ENCODE results near the gene NEDD8.
"Not testable (repeated sequence)": the region's sequence is repeated elsewhere in the genome, so short reads cannot be mapped to it uniquely, and the experiment has no call there.

Gene NEDD8

DNA sequence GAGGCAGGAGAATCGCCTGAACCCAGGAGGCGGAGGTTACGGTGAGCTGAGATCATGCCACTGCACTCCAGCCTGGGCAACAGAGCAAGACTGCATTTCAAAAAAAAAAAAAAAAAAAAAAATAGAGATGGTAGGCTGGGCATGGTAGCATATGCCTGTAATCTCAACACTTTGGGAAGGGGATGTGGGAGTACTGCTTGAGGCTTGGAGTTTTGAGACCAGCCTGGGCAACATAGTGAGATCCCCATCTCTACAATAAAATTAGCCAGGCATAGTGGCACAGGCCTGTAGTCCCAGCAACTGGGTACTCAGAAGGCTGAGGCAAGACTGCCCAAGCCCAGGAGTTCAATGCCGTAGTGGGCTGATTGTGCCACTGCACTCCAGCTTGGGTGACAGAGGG lies 9.2 kb downstream of the NEDD8 start:
- DNase-seq (ENCODE audit: low spot score), result not testable (repeated sequence)

DNA sequence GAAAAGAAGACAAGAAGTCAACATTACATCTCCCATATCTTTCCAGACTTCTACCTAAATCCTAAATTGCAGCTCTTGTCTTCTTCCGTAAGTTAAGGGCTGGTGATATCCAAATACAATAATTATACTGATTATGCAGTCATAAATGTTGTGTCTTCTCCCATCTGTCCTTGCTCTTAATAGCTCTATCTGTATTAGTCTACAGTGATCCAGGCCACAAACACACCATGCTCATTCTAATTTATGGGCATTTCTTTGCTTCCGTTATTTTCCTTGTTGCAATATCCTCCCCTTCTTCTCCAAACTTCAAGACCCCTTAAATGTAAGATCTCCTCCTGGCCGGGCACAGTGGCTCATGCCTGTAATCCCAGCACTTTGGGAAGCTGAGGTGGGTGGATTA lies 12.6 kb downstream of the NEDD8 start:
- no peak for DNase-seq (ENCODE audit: low spot score)

DNA sequence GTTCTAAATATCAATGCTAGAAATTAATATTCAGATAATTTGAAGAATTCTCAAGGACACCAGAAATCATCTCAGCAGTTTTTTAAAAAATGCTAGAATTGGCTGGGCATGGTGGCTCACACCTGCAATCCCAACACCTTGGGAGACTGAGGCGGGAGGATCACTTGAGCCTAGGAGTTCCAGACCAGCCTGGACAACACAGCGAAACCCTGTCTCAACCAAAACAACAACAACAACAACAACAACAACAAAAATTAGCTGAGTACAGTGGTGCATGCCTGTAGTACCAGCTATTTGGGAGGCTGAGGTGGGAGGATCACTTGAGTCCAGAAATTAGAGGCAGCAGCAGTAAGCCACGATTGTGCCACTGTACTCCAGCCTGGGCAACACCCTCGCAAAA lies 13.1 kb downstream of the NEDD8 start:
- DNase-seq (ENCODE audit: low spot score), result no peak

DNA sequence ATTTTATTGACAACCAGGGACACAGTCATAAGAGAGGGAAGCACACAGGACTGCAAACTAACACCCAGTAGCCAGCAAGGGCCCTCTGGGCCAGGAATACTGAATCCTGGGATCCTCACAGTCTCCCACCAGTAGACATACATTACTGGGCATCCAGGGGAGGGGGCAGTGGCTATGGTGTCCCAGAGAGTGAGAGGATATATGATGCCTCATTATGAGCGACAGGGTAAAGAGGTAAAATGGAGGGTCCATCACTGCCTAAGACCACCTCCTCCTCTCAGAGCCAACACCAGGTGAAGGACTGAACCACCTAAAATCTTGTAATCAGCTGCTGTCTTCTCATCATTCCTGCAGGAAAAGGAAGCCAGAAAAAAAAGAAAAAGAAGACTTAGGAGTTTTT lies 15.3 kb downstream of the NEDD8 start:
- DNase-seq (ENCODE audit: low spot score), result not testable (repeated sequence)

DNA sequence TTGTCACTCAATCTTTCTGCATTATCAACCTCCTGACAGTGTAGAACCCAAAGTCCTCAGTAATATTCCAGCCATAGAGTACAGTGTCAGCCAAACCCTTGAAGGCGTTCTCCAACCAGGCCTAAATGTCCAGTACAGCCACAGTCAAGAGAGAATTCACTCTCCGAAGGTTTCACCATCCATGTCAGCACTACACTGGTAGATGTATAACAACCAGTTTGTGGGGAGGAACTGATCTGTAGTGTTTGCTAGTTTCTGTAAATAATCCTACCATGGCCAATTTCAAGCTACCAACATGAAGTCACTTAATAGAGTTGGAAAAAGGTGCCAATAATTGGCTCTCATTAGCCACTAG lies 15.8 kb downstream of the NEDD8 start:
- no peak for DNase-seq (ENCODE audit: low spot score)

DNA sequence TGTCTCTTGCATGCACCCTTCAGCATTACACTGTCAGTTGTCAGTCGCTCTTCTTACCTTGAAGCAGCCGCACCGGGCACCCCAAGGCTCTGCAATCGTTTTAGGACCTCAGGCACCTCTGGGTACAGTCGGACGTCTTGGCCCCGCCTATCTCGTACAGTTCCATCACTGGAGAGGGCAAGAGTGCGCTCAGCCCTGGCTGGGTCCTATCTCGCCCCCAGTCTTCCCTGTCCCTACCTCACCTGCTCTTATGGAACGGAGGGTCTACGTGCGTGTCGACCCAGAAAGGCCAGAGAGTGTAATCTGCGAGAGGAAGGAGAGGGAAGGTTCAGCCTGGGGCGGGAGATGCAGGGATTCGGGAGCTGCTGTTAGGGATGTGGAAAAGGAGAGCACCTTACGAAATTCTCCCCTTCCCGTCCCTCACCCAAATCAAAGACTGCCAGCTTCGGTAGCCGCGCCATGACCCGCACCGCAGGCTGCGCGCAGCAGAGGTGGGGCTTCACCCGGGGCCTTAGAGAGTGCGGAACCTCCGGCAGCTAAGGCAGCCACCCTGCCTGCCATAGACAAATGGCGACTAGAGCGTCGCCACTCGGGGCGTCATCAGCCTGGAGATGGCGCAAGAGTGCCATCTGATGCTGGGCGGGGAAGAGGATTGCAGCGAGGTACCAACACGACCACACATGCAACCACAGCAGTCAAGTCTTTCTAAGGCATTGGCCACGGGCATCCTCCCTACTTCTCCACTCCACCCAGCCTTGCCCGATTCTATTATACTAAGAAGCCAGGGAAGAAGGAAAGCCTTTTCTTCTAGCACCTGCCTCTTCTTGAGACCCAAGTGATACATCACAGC lies 16.4 kb downstream of the NEDD8 start, which contains the start of gene MDP1:
TSS of gene MDP1 (minus strand) at position 572 of the 850 bp plus-strand sequence. CDS start at position 461, 111 bp downstream.
- peak; percentile 97 for DNase-seq (ENCODE audit: low spot score)

DNA sequence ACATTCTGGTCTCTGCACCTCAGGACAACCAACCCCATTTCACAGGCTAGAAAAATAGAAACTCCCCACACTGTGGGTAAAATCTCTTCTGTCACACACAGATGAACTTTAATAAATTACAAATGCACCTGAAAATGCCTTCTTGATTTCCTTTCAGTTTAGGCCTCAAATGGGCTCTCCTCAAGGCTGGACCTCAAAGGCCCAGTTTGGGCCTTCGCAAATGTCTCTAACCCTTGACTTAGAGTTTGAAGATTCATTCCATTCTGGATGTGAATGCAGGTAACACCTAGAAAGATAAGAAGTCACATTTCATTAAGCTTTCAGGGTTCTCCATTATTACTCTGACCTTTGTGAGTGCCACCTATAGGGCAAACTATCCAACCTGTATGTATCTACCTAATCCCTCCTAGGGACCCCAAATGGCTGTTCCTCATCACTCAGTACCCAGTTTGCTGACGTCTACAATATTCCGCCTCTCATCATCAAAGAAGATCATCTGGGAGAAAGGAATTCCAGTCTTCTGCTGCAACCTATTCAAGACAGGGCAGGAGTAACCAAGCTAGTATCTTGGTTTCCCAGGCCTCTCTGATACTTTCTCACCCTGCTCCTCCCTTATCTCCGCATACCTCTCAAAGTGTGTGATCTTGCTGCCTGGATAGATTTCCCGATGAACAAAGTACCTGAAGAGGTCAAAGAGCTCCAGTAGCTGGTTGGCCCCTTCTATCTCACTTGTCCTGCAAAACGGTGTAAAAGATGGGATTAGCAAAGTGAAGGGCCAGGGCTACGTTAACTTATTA lies 18.1 kb downstream of the NEDD8 start:
- DNase-seq (ENCODE audit: low spot score), result no peak

DNA sequence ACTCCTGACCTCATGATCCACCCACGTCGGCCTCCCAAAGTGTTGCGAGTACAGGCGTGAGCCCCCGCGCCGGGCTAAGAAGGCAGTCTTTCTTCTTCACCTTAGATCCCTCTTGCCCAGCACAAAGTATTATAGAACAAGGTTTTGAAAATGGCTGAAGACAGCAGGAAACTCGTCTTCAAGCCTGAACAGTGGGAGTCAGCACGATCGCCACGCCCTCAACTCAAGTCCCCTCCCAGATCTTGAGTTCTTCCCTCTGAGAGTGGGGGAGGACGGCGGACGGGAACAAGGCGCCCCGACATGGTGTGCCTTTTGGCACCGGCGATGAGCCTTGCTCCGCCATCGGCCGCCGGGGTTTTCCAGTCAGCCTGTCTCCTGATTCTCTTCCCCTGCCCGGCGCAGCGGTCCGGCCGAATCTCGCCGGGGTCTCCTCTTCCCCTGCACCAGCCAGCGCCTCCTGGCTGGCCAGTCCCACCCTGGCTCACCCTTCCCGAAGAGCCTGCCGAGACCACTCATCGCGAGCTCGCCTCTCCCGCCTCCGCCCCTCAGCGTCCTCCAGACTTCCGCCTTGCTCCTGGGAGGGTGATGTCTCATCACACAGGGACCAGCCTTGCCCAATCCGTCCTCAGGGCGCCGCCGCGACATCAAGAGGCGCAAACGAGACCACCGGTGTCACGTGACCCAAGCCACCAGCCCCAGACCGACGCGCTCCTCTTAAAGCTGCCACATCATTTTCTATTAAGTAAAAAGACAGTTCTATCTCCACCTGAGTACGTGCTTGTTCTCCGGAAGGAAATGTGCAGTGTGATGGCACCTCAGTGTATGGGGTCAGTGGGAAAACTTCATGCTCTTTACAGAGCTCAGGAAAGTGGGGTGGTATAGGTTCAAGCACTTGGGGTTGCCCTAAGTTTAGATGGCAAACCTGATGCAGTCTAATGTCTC lies 19.0 kb downstream of the NEDD8 start, which contains the start of gene CHMP4A:
TSS of gene CHMP4A (minus strand) at position 565 of the 942 bp plus-strand sequence. CDS start at position 516, 49 bp downstream.
- DNase-seq (ENCODE audit: low spot score), result peak; percentile 98

DNA sequence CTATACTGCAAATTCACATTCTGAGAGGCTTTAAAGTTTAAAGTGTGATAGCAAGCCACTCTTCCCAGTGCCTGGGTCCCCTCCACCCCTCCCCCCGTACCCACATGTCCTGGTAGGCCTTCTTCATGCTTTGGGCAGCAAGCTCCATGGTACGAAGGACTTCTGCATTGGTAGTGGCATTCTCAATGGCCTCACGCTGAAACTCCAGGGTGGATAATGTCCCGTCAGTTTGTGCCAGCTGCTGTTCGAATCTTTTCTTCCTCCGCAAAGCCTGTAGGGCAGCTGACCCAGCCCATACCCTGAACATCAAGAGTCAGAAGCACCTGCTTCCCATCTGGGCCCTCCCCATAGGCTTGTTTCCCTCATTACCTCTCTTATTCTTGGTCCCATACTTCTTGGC lies 20.9 kb downstream of the NEDD8 start:
- no peak for DNase-seq (ENCODE audit: low spot score)

DNA sequence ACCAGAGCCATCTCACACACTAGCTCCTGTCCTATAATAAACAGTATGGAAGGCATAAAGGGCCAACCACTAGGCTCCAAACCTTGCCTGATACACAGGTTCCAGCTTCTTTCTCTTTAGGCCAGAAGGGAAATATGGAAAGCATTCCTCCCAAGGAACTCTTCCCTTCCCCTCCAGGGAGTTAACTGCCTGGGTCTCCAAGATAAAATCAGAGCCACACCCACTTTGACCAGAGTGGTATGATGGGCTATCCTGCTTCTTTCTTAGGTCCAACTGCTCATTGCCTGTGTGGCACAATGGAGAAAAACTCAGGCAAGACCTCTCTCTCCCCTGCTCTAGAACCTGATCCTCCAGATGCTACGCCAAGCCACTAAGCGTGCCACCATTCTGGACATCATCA lies 24.5 kb downstream of the NEDD8 start:
- DNase-seq (ENCODE audit: low spot score), result no peak

DNA sequence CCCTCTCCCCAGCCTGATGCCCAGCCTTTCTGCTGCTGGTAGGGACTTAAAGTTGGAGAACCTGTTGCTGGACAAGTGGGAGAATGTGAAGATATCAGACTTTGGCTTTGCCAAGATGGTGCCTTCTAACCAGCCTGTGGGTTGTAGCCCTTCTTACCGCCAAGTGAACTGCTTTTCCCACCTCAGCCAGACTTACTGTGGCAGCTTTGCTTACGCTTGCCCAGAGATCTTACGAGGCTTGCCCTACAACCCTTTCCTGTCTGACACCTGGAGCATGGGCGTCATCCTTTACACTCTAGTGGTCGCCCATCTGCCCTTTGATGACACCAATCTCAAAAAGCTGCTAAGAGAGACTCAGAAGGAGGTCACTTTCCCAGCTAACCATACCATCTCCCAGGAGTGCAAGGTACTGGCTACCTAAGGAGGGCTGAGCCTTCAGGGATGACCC lies 25.0 kb downstream of the NEDD8 start:
- no peak for DNase-seq (ENCODE audit: low spot score)

DNA sequence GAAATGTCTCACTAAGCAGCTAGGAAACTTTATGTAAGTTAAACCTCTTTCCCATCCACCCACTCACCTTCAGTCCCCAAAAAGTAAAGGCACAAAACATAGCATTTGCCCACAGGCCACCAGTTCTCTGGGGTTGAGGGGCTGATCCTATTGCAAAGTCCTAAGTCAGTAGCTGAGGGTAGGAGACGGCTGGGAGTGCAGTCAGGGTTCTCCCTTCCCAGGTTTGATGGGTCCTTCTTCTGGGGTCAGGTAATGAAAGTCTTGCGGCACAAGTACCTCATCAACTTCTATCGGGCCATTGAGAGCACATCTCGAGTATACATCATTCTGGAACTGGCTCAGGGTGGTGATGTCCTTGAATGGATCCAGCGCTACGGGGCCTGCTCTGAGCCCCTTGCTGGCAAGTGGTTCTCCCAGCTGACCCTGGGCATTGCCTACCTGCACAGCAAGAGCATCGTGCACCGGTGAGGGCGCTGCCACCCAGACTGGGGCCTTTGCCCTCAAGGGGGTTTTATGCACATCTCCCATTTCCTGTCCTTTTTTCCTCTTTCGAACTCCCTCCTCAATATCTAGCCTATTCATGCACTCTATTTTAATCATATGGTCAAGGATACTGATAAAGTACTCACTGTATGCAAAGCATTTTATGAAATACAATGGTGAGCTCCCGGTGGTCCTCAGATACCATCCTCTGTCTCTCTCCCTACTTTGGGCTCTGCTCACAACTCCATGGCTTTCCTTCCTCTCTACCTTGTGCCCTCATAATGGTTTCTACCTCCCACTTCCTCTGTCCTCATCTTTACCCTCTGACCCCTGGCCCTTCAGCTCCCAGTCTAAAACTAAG lies 25.7 kb downstream of the NEDD8 start:
- no peak for DNase-seq (ENCODE audit: low spot score)

DNA sequence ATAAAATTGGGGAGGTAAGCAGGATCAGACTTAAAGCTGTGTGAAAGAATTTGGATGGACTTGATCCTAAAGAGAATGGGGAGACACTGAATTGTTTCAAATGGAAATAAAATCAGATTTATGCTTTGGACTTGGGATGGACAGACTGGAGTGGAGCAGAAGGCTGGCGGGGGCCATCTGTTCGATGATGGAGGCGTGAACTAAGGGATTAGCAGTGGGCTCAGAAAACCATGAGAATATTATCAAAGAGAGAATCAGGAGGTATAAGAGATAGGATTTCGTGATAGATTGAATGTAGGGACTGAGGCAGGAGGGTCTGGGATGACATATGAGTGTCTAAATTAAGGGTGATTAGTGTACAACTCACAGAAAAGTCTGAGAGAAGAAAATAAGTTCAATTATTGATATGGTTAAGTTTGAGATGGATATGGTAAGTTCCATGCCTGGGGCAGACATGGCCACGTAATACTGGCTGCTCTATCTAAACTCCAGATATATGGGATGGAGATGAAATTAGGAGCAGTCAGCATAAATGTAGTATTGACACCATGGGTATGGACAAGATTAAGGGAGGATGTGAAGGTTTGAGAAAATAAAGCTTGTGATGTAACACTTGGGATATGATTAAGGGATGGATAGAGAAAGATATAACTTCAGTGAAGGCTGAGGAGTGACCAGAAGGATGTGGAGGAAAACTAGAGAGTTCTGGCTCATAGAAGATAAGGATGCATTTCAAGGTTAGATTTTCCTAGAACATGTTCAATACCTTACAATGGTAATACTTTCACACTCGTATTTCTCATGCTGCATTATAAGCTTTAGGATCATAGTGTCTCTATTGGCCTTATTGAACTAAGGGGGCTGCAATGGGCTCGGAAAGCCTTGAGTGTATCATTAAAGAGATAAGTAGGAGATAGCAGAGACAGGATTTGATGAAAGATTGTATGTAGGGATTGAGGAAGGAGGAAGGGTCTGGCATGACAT lies 27.7 kb downstream of the NEDD8 start:
- DNase-seq (ENCODE audit: low spot score), result no peak

DNA sequence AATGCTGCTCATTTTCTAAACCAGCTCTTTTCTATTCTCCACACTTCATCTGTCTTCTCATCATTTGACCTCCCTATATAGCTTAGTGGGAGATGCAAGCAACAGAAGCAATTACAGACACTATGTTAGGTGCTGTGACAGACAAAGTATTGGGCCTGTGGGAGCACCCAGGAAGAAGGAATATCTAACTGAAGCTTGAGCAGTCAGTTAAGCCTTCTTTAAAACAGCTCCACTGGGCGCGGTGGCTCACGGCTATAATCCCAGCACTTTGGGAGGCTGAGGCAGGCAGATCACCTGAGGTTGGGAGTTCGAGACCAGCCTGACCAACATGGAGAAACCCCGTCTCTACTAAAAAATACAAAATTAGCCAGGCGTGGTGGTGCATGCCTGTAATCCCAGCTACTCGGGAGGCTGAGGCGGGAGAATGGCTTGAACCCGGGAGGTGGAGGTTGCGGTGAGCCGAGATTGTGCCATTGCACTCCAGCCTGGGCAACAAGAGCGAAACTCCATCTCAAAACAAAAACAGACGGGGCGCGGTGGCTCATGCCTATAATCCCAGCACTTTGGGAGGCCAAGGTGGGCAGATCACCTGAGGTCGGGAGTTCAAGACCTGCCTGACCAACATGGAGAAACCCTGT lies 28.8 kb downstream of the NEDD8 start:
- DNase-seq (ENCODE audit: low spot score), result not testable (repeated sequence)

DNA sequence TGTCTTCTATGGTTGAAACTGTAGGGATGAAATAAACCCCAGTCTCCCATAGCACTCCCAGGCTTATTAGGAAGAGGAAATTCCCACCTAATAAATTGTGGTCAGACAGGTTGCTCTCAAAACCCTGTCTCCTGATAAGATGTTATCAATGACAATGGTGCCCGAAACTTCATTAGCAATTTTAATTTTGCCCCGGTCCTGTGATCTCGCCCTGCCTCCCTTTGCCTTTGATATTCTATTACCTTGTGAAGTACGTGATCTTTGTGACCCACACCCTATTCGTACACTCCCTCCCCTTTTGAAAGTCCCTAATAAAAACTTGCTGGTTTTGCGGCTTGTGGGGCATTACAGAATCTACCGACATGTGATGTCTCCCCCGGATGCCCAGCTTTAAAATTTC lies 29.6 kb downstream of the NEDD8 start:
- not testable (repeated sequence) for DNase-seq (ENCODE audit: low spot score)

DNA sequence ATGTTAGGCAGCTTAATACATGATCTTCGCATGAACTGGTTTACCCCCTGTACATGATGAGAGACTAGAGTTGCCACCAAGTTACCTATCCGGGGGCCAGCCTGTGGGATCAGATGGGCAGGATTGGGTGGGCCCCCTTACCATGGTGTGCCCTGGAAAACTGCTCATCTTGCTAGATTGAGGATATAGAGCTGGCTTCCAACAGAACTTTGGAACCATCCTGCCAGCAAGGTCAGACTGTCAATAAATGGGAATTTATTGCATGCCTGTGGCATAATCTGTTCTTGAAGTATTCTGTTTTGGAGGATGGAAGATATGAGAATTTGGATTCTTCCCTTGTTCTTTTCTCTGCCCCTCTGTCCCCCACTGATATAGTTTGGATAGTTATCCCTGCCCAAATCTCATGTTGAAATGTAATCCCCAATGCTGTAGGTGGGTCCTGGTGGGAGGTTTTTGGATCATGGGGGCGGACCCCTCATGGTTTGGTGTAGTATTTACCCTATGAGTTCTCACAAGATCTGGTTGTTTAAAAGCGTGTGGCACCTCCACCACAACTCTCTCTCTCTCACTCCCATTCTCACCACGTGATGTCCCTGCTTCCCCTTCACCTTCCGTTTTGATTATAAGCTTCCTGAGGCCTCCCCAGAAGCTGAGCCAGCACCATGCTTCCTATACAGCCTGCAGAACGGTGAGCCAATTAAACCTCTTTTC lies 33.2 kb downstream of the NEDD8 start:
- DNase-seq (ENCODE audit: low spot score), result no peak

DNA sequence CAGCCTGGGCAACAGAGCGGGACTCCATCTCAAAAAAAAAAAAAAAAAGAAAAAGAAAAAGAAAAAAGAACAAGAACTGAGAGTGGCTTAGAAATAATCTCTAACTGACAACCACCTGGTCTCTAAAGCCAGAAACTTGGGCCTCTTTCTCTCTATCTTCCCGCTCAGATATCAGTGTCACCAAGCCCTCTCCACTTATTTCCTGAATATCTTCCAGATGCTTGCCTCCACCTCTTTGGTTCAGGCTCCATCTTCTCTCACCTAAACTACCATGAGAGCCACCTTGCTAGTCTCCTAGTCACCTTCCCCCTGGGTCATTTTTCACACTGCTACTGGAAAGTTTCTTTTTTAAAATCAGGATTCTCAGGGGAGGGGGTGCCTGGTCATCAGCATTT lies 35.1 kb downstream of the NEDD8 start:
- DNase-seq (ENCODE audit: low spot score), result no peak
